ENCODE results near the gene MTHFD1L.

The MTHFD1L gene

DNA sequence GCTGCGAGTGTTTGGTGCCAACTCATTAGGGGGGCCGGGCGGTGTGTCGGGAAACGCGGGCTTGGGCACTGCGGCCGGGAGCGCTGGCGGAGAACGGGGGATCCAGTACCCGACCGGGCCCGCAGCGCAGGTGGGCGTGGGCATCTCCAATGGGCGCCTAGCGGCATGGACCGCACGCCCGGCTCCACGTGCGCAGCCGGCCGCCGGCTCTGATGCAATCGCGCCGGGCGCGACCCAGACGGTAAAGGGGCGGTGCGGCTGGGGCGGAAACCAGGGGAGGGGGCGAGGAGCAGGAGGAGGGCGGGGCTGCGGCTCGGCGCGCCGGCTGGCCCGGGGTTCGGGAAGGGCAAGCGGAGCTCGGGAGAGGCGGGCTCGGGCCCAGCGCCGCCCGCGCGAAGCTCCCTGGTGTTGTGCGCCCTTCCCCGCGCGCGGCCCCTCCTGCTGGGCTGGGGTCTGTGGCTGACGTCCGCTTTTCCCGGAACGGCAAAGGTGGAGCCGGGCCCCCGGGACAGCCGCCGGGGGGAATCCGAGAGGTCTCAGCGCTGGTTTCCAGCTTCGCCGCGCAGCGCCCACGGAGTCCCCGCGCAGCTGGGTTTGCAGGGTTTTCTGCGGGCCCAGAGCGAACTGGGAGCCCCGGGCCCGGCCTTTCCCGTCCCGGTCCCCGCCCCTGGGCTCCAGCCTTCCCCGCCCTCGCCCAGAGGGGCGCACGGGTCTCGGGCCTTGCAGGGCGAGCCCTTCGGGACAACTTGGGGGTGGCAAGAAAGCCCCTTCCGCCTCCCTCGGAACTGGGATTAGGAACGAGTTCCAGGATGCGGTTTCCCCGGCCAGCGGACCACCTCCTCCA, 867 bp downstream of the MTHFD1L start:
- TF ChIP-seq CTBP1 (IDR thresholded peaks at IDR 0.05; ENCODE audit: borderline replicate concordance) (0 out of 2 replicates have a peak, but pooled peaks have one; percentile 8), FOXA1 (IDR thresholded peaks at IDR 0.05) (no peak), ZNF384 (IDR thresholded peaks at IDR 0.05) (no peak), LEF1 (IDR thresholded peaks at IDR 0.05; ENCODE audit: borderline replicate concordance) (no peak), NFRKB (IDR thresholded peaks at IDR 0.05) (no peak), BHLHE40 (IDR thresholded peaks at IDR 0.05; ENCODE audit: borderline replicate concordance) (no peak), HDGF (IDR thresholded peaks at IDR 0.05; ENCODE audit: borderline replicate concordance) (no peak), ARNT (IDR thresholded peaks at IDR 0.05) (no peak), FOXK2 (IDR thresholded peaks at IDR 0.05) (no peak), L3MBTL2 (conservative IDR thresholded peaks at IDR 0.05) (peak; percentile 69)
- TF ChIP-seq, protein P1, sequence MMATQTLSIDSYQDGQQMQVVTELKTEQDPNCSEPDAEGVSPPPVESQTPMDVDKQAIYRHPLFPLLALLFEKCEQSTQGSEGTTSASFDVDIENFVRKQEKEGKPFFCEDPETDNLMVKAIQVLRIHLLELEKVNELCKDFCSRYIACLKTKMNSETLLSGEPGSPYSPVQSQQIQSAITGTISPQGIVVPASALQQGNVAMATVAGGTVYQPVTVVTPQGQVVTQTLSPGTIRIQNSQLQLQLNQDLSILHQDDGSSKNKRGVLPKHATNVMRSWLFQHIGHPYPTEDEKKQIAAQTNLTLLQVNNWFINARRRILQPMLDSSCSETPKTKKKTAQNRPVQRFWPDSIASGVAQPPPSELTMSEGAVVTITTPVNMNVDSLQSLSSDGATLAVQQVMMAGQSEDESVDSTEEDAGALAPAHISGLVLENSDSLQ (IDR thresholded peaks at IDR 0.05) = no peak
- POLR2A ChIA-PET = interaction anchor here (0.6 to 1.9 kb wide), 8 partner anchors 9 to 64 kb away, joined by 3 to 13 read pairs (median 6); no protein-coding TSS in a partner anchor
- CTCF ChIA-PET = interaction anchor here (1.9 kb wide), 1 partner anchor 25 kb away, joined by 4 read pairs; no protein-coding TSS in a partner anchor
- peak; percentile 94 for DNase-seq (ENCODE audit: extremely low spot score)

DNA sequence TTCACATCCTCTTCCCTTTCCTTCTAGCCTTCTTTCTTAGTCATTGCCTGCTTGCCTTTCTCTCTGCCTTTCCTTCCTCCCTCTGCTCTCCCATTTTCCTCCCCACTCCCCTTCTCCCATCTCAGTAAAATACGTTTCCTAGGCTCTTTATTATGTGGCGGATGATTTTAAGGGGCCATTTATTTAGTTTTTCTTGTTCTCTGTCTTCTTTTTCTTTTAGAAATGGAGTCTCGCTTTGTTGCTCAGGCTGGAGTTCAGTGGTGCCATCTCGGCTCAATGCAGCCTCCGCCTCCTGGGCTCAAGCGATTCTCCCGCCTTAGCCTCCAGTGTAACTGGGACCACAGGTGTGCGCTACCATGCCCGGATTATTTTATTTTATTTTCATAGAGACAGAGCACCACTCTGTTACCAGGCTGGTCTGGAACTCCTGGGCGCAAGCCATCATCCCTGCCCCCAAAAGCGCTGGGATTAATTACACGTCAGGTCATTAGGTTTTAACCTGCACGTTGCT, 1.5 kb downstream of the MTHFD1L start:
- CTCF ChIA-PET = interaction anchor here (1.9 kb wide), 1 partner anchor 25 kb away, joined by 4 read pairs; no protein-coding TSS in a partner anchor
- POLR2A ChIA-PET = interaction anchor here (0.6 to 1.9 kb wide), 7 partner anchors 9 to 64 kb away, joined by 3 to 13 read pairs (median 5); no protein-coding TSS in a partner anchor
- no peak for DNase-seq (ENCODE audit: extremely low spot score)
- TF ChIP-seq NFRKB (IDR thresholded peaks at IDR 0.05) (no peak), ELF4 (IDR thresholded peaks at IDR 0.05) (no peak), FOXK2 (IDR thresholded peaks at IDR 0.05) (no peak), ZNF384 (IDR thresholded peaks at IDR 0.05) (no peak), TARDBP (IDR thresholded peaks at IDR 0.05) (no peak), SP1 (IDR thresholded peaks at IDR 0.05) (no peak), FOXM1 (IDR thresholded peaks at IDR 0.05; ENCODE audit: borderline replicate concordance) (no peak), L3MBTL2 (conservative IDR thresholded peaks at IDR 0.05) (no peak), HDGF (IDR thresholded peaks at IDR 0.05; ENCODE audit: borderline replicate concordance) (no peak), BHLHE40 (IDR thresholded peaks at IDR 0.05; ENCODE audit: borderline replicate concordance) (no peak), ARNT (IDR thresholded peaks at IDR 0.05) (no peak), SUZ12 (IDR thresholded peaks at IDR 0.05) (no peak), CTBP1 (IDR thresholded peaks at IDR 0.05; ENCODE audit: borderline replicate concordance) (no peak), LEF1 (IDR thresholded peaks at IDR 0.05; ENCODE audit: borderline replicate concordance) (no peak), FOXA1 (IDR thresholded peaks at IDR 0.05) (no peak)
- TF ChIP-seq, protein P1 (IDR thresholded peaks at IDR 0.05) = no peak

DNA sequence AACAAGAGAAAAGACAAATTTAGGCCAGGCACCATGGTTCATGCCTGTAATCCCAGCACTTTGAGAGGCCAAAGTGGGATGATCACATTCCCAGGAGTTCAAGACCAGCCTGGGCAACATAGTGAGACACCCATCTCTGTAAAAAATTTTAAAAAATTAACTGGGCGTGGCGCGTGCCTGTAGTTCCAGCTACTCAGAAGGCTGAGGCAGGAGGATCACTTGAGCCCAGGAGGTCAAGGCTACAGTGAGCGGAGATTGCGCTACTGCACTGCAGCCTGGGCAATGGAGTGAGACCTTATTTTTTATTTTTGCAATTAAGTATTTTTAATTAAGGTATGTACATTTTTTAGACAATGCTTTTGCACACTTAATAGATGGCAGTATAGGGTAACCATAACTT, 3.3 kb downstream of the MTHFD1L start:
- DNase-seq (ENCODE audit: extremely low spot score) = no peak
- ChIA-PET POLR2A (no interaction called here), CTCF (interaction anchor here (0.6 to 1.9 kb wide), 2 partner anchors 51 to 514 kb away, joined by 3 to 5 read pairs; no protein-coding TSS in a partner anchor)
- TF ChIP-seq HDGF (IDR thresholded peaks at IDR 0.05; ENCODE audit: borderline replicate concordance) = no peak
- no peak for TF ChIP-seq BHLHE40 (IDR thresholded peaks at IDR 0.05; ENCODE audit: borderline replicate concordance)
- TF ChIP-seq SP1 (IDR thresholded peaks at IDR 0.05) = no peak
- TF ChIP-seq L3MBTL2 (conservative IDR thresholded peaks at IDR 0.05) = no peak
- no peak for TF ChIP-seq ELF4 (IDR thresholded peaks at IDR 0.05)
- TF ChIP-seq ZNF384 (IDR thresholded peaks at IDR 0.05) = no peak
- TF ChIP-seq NFRKB (IDR thresholded peaks at IDR 0.05) = no peak
- no peak for TF ChIP-seq FOXK2 (IDR thresholded peaks at IDR 0.05)

DNA sequence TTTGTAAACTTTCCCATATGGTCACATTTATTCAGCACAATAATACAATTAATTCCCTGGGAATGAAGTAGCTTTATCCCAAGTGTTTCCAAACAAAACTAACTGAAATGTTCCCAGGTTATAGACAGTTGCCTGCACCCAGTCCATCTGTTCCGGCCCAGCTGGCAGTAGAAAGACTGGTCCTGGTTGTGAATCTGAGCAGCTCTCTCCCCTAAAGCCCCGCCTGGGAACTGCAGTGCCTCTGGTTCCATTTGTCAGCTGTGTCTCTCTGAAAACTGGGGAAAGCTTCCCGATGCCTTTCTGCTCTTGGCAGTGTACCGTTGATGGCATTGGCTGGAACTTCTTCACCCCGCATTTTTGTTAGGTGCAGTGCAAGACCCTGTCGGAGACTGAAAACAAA, 8.7 kb downstream of the MTHFD1L start:
- no peak for TF ChIP-seq SP1 (IDR thresholded peaks at IDR 0.05)
- no peak for TF ChIP-seq ARNT (IDR thresholded peaks at IDR 0.05)
- no peak for TF ChIP-seq BHLHE40 (IDR thresholded peaks at IDR 0.05; ENCODE audit: borderline replicate concordance)
- TF ChIP-seq SUZ12 (IDR thresholded peaks at IDR 0.05) = no peak
- TF ChIP-seq FOXK2 (IDR thresholded peaks at IDR 0.05) = no peak
- no peak for TF ChIP-seq ELF4 (IDR thresholded peaks at IDR 0.05)
- no peak for TF ChIP-seq CTBP1 (IDR thresholded peaks at IDR 0.05; ENCODE audit: borderline replicate concordance)
- TF ChIP-seq, protein P1 (IDR thresholded peaks at IDR 0.05) = no peak
- TF ChIP-seq NFRKB (IDR thresholded peaks at IDR 0.05) = no peak
- no peak for TF ChIP-seq ZNF384 (IDR thresholded peaks at IDR 0.05)
- no peak for TF ChIP-seq L3MBTL2 (conservative IDR thresholded peaks at IDR 0.05)
- TF ChIP-seq LEF1 (IDR thresholded peaks at IDR 0.05; ENCODE audit: borderline replicate concordance) = no peak
- no peak for TF ChIP-seq TARDBP (IDR thresholded peaks at IDR 0.05)
- no peak for TF ChIP-seq HDGF (IDR thresholded peaks at IDR 0.05; ENCODE audit: borderline replicate concordance)
- no peak for TF ChIP-seq FOXM1 (IDR thresholded peaks at IDR 0.05; ENCODE audit: borderline replicate concordance)
- CTCF ChIA-PET = interaction anchor here (1.0 to 1.4 kb wide), 2 partner anchors 18 to 59 kb away, joined by 3 read pairs; no protein-coding TSS in a partner anchor
- DNase-seq (ENCODE audit: extremely low spot score) = no peak
- POLR2A ChIA-PET = no interaction called here

DNA sequence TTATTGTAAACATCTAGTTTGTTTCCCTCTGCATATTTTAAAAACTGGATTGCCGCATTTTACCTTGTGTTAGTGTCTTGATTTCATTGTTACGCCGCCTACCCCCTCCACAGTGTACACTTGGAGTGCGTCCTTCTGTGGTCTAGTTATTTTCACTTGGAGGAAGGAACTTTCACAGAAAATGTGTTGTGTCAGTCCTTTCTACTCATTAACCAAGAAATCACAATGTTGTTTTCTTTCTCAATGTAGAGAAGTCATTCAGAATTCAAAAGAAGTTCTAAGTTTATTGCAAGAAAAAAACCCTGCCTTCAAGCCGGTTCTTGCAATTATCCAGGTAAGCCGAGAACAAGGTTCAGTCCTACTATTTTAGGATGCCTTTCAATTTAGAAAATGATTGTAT, 10.3 kb downstream of the MTHFD1L start:
- no peak for TF ChIP-seq TARDBP (IDR thresholded peaks at IDR 0.05)
- TF ChIP-seq SP1 (IDR thresholded peaks at IDR 0.05) = no peak
- TF ChIP-seq SUZ12 (IDR thresholded peaks at IDR 0.05) = no peak
- TF ChIP-seq ELF4 (IDR thresholded peaks at IDR 0.05) = no peak
- no peak for TF ChIP-seq FOXM1 (IDR thresholded peaks at IDR 0.05; ENCODE audit: borderline replicate concordance)
- no peak for TF ChIP-seq FOXA1 (IDR thresholded peaks at IDR 0.05)
- no peak for TF ChIP-seq BHLHE40 (IDR thresholded peaks at IDR 0.05; ENCODE audit: borderline replicate concordance)
- no peak for TF ChIP-seq HDGF (IDR thresholded peaks at IDR 0.05; ENCODE audit: borderline replicate concordance)
- no peak for TF ChIP-seq L3MBTL2 (conservative IDR thresholded peaks at IDR 0.05)
- no peak for TF ChIP-seq LEF1 (IDR thresholded peaks at IDR 0.05; ENCODE audit: borderline replicate concordance)
- TF ChIP-seq ZNF384 (IDR thresholded peaks at IDR 0.05) = no peak
- no peak for TF ChIP-seq NFRKB (IDR thresholded peaks at IDR 0.05)
- TF ChIP-seq FOXK2 (IDR thresholded peaks at IDR 0.05) = no peak
- TF ChIP-seq CTBP1 (IDR thresholded peaks at IDR 0.05; ENCODE audit: borderline replicate concordance) = no peak
- ChIA-PET CTCF (no interaction called here), POLR2A (interaction anchor here (1.2 kb wide), 1 partner anchor 9 kb away, joined by 5 read pairs; no protein-coding TSS in a partner anchor)
- DNase-seq (ENCODE audit: extremely low spot score) = no peak
